Measurements from ENCODE around the gene ULK3.

ULK3 gene

GRCh38 chr15:74867466-74868038, 24.6 kb upstream of the ULK3 start:
- no CpG with 5 or more reads among the region's 1 CpG for WGBS, 2 experiments (ENCODE audit: insufficient coverage in 2 of 2)
- Histone ChIP-seq H3K4me1 (ENCODE audit: control insufficient read depth, insufficient read depth, low read length, poor library complexity, severe bottlenecking) (peaks cover 27% of the 10 kb centered on the region), H3K27ac (ENCODE audit: low read depth, low read length, severe bottlenecking) (no peak overlapping the region)

GRCh38 chr15:74866090-74866489, 23.1 kb upstream of the ULK3 start:
- Histone ChIP-seq H3K36me3 (ENCODE audit: control insufficient read depth, insufficient read depth, low read length) (peaks cover 32% of the 10 kb centered on the region), H3K9me3 (ENCODE audit: control insufficient read depth, low read length) (peaks cover 10% of the 10 kb centered on the region), H3K4me1 (ENCODE audit: control insufficient read depth, insufficient read depth, low read length, poor library complexity, severe bottlenecking) (peaks cover 21% of the 10 kb centered on the region), H3K4me3 (ENCODE audit: extremely low read depth, insufficient read depth, low read length, poor library complexity, severe bottlenecking) (no peak overlapping the region), H3K27ac (ENCODE audit: low read depth, low read length, severe bottlenecking) (no peak overlapping the region)
- WGBS, 2 experiments (ENCODE audit: insufficient coverage in 2 of 2): 85 to 88% methylated on average over 6 of the region's 6 CpGs

More at GRCh38 chr15:74867466-74868038, 24.6 kb upstream of the ULK3 start:
- Histone ChIP-seq H3K36me3 (ENCODE audit: control insufficient read depth, insufficient read depth, low read length) (peaks cover 32% of the 10 kb centered on the region), H3K4me3 (ENCODE audit: extremely low read depth, insufficient read depth, low read length, poor library complexity, severe bottlenecking) (no peak overlapping the region), H3K9me3 (ENCODE audit: control insufficient read depth, low read length) (peaks cover 10% of the 10 kb centered on the region)

GRCh38 chr15:74865316-74865715, 22.4 kb upstream of the ULK3 start:
- WGBS, 2 experiments (ENCODE audit: insufficient coverage in 2 of 2): 85 to 94% methylated on average over 2 of the region's 2 CpGs
- Histone ChIP-seq H3K4me1 (ENCODE audit: control insufficient read depth, insufficient read depth, low read length, poor library complexity, severe bottlenecking) (peaks cover 13% of the 10 kb centered on the region), H3K4me3 (ENCODE audit: extremely low read depth, insufficient read depth, low read length, poor library complexity, severe bottlenecking) (no peak overlapping the region), H3K9me3 (ENCODE audit: control insufficient read depth, low read length) (peaks cover 10% of the 10 kb centered on the region), H3K27ac (ENCODE audit: low read depth, low read length, severe bottlenecking) (no peak overlapping the region), H3K36me3 (ENCODE audit: control insufficient read depth, insufficient read depth, low read length) (peaks cover 32% of the 10 kb centered on the region)

- WGBS, 2 experiments (ENCODE audit: insufficient coverage in 2 of 2): 94 to 95% methylated on average over 5 to 6 of the region's 6 CpGs
Measured at GRCh38 chr15:74864296-74864695, 21.3 kb upstream of the ULK3 start.

GRCh38 chr15:74863239-74864056, 20.5 kb upstream of the ULK3 start:
- H3K27ac ChIP-seq (ENCODE audit: low read depth, low read length, severe bottlenecking): no peak overlapping the region
- H3K9me3 ChIP-seq (ENCODE audit: control insufficient read depth, low read length): peaks cover 8% of the 10 kb centered on the region
- 96 to 97% methylated on average over 10 to 11 of the region's 11 CpGs for WGBS, 2 experiments (ENCODE audit: insufficient coverage in 2 of 2)
- peaks cover 5% of the 10 kb centered on the region for H3K4me1 ChIP-seq (ENCODE audit: control insufficient read depth, insufficient read depth, low read length, poor library complexity, severe bottlenecking)
- no peak overlapping the region for H3K4me3 ChIP-seq (ENCODE audit: extremely low read depth, insufficient read depth, low read length, poor library complexity, severe bottlenecking)
- peaks cover 15% of the 10 kb centered on the region for H3K36me3 ChIP-seq (ENCODE audit: control insufficient read depth, insufficient read depth, low read length)

More at GRCh38 chr15:74864296-74864695, 21.3 kb upstream of the ULK3 start:
- no peak overlapping the region for H3K27ac ChIP-seq (ENCODE audit: low read depth, low read length, severe bottlenecking)
- peaks cover 10% of the 10 kb centered on the region for H3K9me3 ChIP-seq (ENCODE audit: control insufficient read depth, low read length)
- peaks cover 6% of the 10 kb centered on the region for H3K4me1 ChIP-seq (ENCODE audit: control insufficient read depth, insufficient read depth, low read length, poor library complexity, severe bottlenecking)
- no peak overlapping the region for H3K4me3 ChIP-seq (ENCODE audit: extremely low read depth, insufficient read depth, low read length, poor library complexity, severe bottlenecking)
- peaks cover 22% of the 10 kb centered on the region for H3K36me3 ChIP-seq (ENCODE audit: control insufficient read depth, insufficient read depth, low read length)

- Histone ChIP-seq H3K36me3 (ENCODE audit: control insufficient read depth, insufficient read depth, low read length) (peaks cover 23% of the 10 kb centered on the region), H3K4me1 (ENCODE audit: control insufficient read depth, insufficient read depth, low read length, poor library complexity, severe bottlenecking) (no peaks in the 10 kb centered on the region), H3K9me3 (ENCODE audit: control insufficient read depth, low read length) (no peaks in the 10 kb centered on the region), H3K27ac (ENCODE audit: low read depth, low read length, severe bottlenecking) (no peak overlapping the region), H3K4me3 (ENCODE audit: extremely low read depth, insufficient read depth, low read length, poor library complexity, severe bottlenecking) (no peak overlapping the region)
- 100% methylated on average over 3 of the region's 4 CpGs for WGBS, 2 experiments (ENCODE audit: insufficient coverage in 2 of 2)
Measured at GRCh38 chr15:74858369-74858740, 15.4 kb upstream of the ULK3 start.

GRCh38 chr15:74857671-74858368, 14.9 kb upstream of the ULK3 start:
- Histone ChIP-seq H3K9me3 (ENCODE audit: control insufficient read depth, low read length) (no peaks in the 10 kb centered on the region), H3K4me3 (ENCODE audit: extremely low read depth, insufficient read depth, low read length, poor library complexity, severe bottlenecking) (no peak overlapping the region), H3K27ac (ENCODE audit: low read depth, low read length, severe bottlenecking) (no peak overlapping the region), H3K4me1 (ENCODE audit: control insufficient read depth, insufficient read depth, low read length, poor library complexity, severe bottlenecking) (no peaks in the 10 kb centered on the region), H3K36me3 (ENCODE audit: control insufficient read depth, insufficient read depth, low read length) (peaks cover 27% of the 10 kb centered on the region)
- 84 to 94% methylated on average over 7 to 8 of the region's 9 CpGs for WGBS, 2 experiments (ENCODE audit: insufficient coverage in 2 of 2)

DNA sequence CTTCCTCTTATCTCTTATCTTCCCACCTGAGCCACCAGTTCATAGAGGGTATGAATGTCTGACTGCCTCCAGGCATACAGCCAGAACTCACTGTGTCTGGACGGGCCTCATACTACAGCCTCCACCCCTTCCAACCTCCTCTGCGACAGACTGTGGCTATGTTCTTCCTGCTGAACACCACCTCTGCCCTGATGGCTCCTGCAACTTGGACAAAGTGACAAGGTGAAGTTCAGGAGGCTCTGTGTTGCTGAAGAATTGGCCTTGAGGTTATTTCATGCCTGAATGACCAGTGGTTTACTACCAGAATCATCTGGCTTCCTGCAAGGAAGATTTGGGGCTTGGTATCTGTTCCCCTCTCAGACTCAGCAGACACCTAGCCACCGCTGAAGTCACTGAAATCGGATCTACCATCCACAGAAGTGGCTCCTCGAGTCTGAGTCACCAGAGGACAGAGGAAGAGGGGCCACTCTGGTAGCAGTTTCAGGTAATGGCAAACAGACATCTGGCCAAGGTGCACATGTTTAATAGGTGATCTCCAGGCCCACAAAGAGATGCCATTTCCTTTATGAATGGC, 14.2 kb upstream of the ULK3 start:
- no peaks in the 10 kb centered on the region for H3K4me1 ChIP-seq (ENCODE audit: control insufficient read depth, insufficient read depth, low read length, poor library complexity, severe bottlenecking)
- WGBS, 2 experiments (ENCODE audit: insufficient coverage in 2 of 2): 87 to 96% methylated on average over 3 of the region's 5 CpGs
- no peak overlapping the region for H3K4me3 ChIP-seq (ENCODE audit: extremely low read depth, insufficient read depth, low read length, poor library complexity, severe bottlenecking)
- H3K27ac ChIP-seq (ENCODE audit: low read depth, low read length, severe bottlenecking): no peak overlapping the region
- peaks cover 34% of the 10 kb centered on the region for H3K36me3 ChIP-seq (ENCODE audit: control insufficient read depth, insufficient read depth, low read length)
- no peaks in the 10 kb centered on the region for H3K9me3 ChIP-seq (ENCODE audit: control insufficient read depth, low read length)

- WGBS, 2 experiments (ENCODE audit: insufficient coverage in 2 of 2): no CpG with 5 or more reads among the region's 1 CpG
- H3K4me1 ChIP-seq (ENCODE audit: control insufficient read depth, insufficient read depth, low read length, poor library complexity, severe bottlenecking): no peaks in the 10 kb centered on the region
- H3K36me3 ChIP-seq (ENCODE audit: control insufficient read depth, insufficient read depth, low read length): peaks cover 40% of the 10 kb centered on the region
- no peak overlapping the region for H3K27ac ChIP-seq (ENCODE audit: low read depth, low read length, severe bottlenecking)
- H3K9me3 ChIP-seq (ENCODE audit: control insufficient read depth, low read length): no peaks in the 10 kb centered on the region
- H3K4me3 ChIP-seq (ENCODE audit: extremely low read depth, insufficient read depth, low read length, poor library complexity, severe bottlenecking): no peak overlapping the region
Measured at GRCh38 chr15:74856537-74856936, 13.6 kb upstream of the ULK3 start.

DNA sequence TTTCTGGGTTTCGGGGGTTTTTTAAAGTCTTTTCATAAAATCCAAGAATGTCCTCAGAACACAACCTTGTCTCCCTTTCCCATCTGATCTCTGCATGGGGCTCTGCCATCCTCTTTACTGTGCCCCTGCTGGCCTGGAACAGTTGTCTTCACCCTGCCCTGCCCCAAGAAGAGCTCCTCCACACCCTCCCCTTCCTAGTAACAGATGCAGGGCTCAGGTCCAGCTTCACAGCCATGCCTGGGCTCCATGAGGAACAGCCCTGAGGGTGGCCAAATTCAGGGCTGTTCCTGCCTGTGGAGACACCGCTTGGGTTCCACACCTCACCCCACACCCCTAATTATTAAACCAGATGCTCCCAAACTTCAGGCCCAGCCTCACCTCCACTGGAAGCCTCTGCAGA, 12.9 kb upstream of the ULK3 start:
- no peak overlapping the region for H3K4me3 ChIP-seq (ENCODE audit: extremely low read depth, insufficient read depth, low read length, poor library complexity, severe bottlenecking)
- no peaks in the 10 kb centered on the region for H3K4me1 ChIP-seq (ENCODE audit: control insufficient read depth, insufficient read depth, low read length, poor library complexity, severe bottlenecking)
- 100% methylated on average over 1 of the region's 2 CpGs; no CpG with 5 or more reads in 1 of the 2 experiments for WGBS, 2 experiments (ENCODE audit: insufficient coverage in 2 of 2)
- H3K36me3 ChIP-seq (ENCODE audit: control insufficient read depth, insufficient read depth, low read length): peaks cover 47% of the 10 kb centered on the region
- H3K9me3 ChIP-seq (ENCODE audit: control insufficient read depth, low read length): no peaks in the 10 kb centered on the region
- H3K27ac ChIP-seq (ENCODE audit: low read depth, low read length, severe bottlenecking): no peak overlapping the region
